Measurements from ENCODE around the gene NBEA. TPM values are rescaled to one million over a fixed set of nuclear protein-coding genes. Genes with fewer than 3 reads are reported as not detected.

Gene NBEA
- total RNA-seq, 1 donor from 2014 or later, result 6.1 TPM

GRCh38 chr13:35597451-35597850 lies 655.4 kb downstream of the NBEA start:
- no peaks in the 10 kb centered on the region for H3K36me3 ChIP-seq (ENCODE audit: control insufficient read depth, insufficient read depth, low read length)
- no peaks in the 10 kb centered on the region for H3K27me3 ChIP-seq (ENCODE audit: control insufficient read depth, insufficient read depth, low read length)
- no peak for DNase-seq (ENCODE audit: low read depth)
- no peak for TF ChIP-seq CTCF (IDR thresholded peaks at IDR 0.05; ENCODE audit: insufficient read depth, low read length, poor library complexity, severe bottlenecking)
- no peak overlapping the region for H3K4me3 ChIP-seq (ENCODE audit: low read depth, low read length)

- Histone ChIP-seq H3K27me3 (ENCODE audit: control insufficient read depth, insufficient read depth, low read length) (no peaks in the 10 kb centered on the region), H3K4me3 (ENCODE audit: low read depth, low read length) (no peak overlapping the region), H3K36me3 (ENCODE audit: control insufficient read depth, insufficient read depth, low read length) (no peaks in the 10 kb centered on the region)
- TF ChIP-seq CTCF (IDR thresholded peaks at IDR 0.05; ENCODE audit: insufficient read depth, low read length, poor library complexity, severe bottlenecking), result no peak
- no peak for DNase-seq (ENCODE audit: low read depth)
Observed at GRCh38 chr13:35598233-35598632, 656.2 kb downstream of the NBEA start.

GRCh38 chr13:35598790-35599369 lies 656.8 kb downstream of the NBEA start:
- Histone ChIP-seq H3K36me3 (ENCODE audit: control insufficient read depth, insufficient read depth, low read length) (no peaks in the 10 kb centered on the region), H3K27me3 (ENCODE audit: control insufficient read depth, insufficient read depth, low read length) (no peaks in the 10 kb centered on the region), H3K4me3 (ENCODE audit: low read depth, low read length) (no peak overlapping the region)
- no peak for DNase-seq (ENCODE audit: low read depth)
- no peak for TF ChIP-seq CTCF (IDR thresholded peaks at IDR 0.05; ENCODE audit: insufficient read depth, low read length, poor library complexity, severe bottlenecking)

GRCh38 chr13:35599384-35599783 lies 657.3 kb downstream of the NBEA start:
- no peak for TF ChIP-seq CTCF (IDR thresholded peaks at IDR 0.05; ENCODE audit: insufficient read depth, low read length, poor library complexity, severe bottlenecking)
- no peak for DNase-seq (ENCODE audit: low read depth)
- Histone ChIP-seq H3K36me3 (ENCODE audit: control insufficient read depth, insufficient read depth, low read length) (no peaks in the 10 kb centered on the region), H3K27me3 (ENCODE audit: control insufficient read depth, insufficient read depth, low read length) (no peaks in the 10 kb centered on the region), H3K4me3 (ENCODE audit: low read depth, low read length) (no peak overlapping the region)

- TF ChIP-seq CTCF (IDR thresholded peaks at IDR 0.05; ENCODE audit: insufficient read depth, low read length, poor library complexity, severe bottlenecking), result no peak
- H3K27me3 ChIP-seq (ENCODE audit: control insufficient read depth, insufficient read depth, low read length), result no peaks in the 10 kb centered on the region
- DNase-seq (ENCODE audit: low read depth), result no peak
- no peak overlapping the region for H3K4me3 ChIP-seq (ENCODE audit: low read depth, low read length)
- no peaks in the 10 kb centered on the region for H3K36me3 ChIP-seq (ENCODE audit: control insufficient read depth, insufficient read depth, low read length)
Observed at GRCh38 chr13:35600137-35600536, 658.1 kb downstream of the NBEA start.

- no peak for DNase-seq (ENCODE audit: low read depth)
- Histone ChIP-seq H3K4me3 (ENCODE audit: low read depth, low read length) (no peak overlapping the region), H3K36me3 (ENCODE audit: control insufficient read depth, insufficient read depth, low read length) (no peaks in the 10 kb centered on the region), H3K27me3 (ENCODE audit: control insufficient read depth, insufficient read depth, low read length) (no peaks in the 10 kb centered on the region)
- TF ChIP-seq CTCF (IDR thresholded peaks at IDR 0.05; ENCODE audit: insufficient read depth, low read length, poor library complexity, severe bottlenecking), result no peak
Observed at GRCh38 chr13:35603593-35604285, 661.7 kb downstream of the NBEA start.

Measured in kidney epithelial cell (primary cell).